GM21825 (cell line): Measurements from ENCODE around the gene MISP.
"Not testable (repeated sequence)": the region's sequence is repeated elsewhere in the genome, so short reads cannot be mapped to it uniquely, and the experiment has no call there.

Experiments used
- ATAC-seq: cut with Tn5 transposase; IDR thresholded peaks from one replicate; pipeline ENCODE4 v1.9.1; 2021; ENCODE audit warnings: mild to moderate bottlenecking, moderate library complexity; ENCODE audit not compliant: unreplicated experiment

Gene MISP, protein sequence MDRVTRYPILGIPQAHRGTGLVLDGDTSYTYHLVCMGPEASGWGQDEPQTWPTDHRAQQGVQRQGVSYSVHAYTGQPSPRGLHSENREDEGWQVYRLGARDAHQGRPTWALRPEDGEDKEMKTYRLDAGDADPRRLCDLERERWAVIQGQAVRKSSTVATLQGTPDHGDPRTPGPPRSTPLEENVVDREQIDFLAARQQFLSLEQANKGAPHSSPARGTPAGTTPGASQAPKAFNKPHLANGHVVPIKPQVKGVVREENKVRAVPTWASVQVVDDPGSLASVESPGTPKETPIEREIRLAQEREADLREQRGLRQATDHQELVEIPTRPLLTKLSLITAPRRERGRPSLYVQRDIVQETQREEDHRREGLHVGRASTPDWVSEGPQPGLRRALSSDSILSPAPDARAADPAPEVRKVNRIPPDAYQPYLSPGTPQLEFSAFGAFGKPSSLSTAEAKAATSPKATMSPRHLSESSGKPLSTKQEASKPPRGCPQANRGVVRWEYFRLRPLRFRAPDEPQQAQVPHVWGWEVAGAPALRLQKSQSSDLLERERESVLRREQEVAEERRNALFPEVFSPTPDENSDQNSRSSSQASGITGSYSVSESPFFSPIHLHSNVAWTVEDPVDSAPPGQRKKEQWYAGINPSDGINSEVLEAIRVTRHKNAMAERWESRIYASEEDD

GRCh38 chr19:750640-751423 lies at the start of gene MISP:
MISP (plus strand) TSS chr19:751112; CDS start chr19:756947, 5,835 bp downstream.
- ATAC-seq, result no peak

GRCh38 chr19:702847-703246 lies 48.1 kb upstream of the MISP start:
- ATAC-seq, result not testable (repeated sequence)

DNA sequence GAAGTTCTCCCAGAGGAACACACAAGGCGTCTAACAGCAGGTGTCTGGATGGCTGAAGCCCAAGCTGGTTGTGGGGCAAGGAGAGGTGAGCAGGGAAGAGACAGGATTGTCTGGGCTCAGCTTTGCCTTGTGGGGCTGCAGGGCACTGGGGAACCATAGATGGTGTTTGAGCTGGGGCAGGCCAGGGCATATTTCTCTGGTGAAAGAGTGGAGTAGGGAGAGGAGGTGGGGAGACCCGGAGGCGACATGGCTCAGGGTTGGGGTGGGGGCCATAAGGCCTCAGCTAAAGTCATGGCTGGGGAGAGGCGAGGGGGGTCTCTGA lies 47.6 kb upstream of the MISP start:
- no peak for ATAC-seq

- ATAC-seq, result no peak
Observed at GRCh38 chr19:703651-704446, 47.1 kb upstream of the MISP start.

- no peak for ATAC-seq
Observed at GRCh38 chr19:704447-704741, 46.5 kb upstream of the MISP start.

- no peak for ATAC-seq
Observed at GRCh38 chr19:708154-709143, 42.5 kb upstream of the MISP start, which contains the start of gene PALM. PALM (plus strand) TSS chr19:708935; CDS start chr19:709147, 212 bp downstream.

GRCh38 chr19:709196-709964 lies 41.5 kb upstream of the MISP start:
- no peak for ATAC-seq

DNA sequence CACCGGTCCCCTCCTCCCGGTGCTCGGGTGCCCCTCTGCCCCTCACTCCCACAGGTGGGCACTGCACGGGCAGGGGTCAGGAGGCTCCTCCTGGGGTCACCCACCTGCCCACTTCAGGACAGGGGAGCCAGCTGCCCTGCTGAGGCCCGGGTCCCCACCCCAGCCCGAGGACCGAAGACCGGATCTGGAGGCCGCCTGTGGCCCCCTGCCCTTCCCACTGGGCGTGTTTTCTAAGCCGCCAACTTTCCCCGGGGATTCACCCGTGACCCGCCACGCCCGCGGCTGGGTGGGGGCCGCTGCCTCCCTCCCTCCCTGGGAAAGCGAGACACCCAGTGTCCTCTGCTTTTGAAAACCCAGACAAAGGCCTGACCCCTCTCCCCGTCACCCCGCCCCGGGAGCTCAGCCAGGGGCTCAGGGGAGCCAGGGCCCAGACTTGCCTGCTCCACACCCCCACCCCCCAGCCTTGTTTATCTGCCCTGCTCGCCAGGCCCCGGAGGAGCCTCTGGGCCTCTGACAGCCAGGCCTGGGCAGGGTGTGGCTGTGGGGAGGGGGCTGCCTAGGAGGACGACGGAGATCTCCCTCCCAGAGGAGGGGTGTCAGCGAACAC lies 40.8 kb upstream of the MISP start:
- no peak for ATAC-seq

DNA sequence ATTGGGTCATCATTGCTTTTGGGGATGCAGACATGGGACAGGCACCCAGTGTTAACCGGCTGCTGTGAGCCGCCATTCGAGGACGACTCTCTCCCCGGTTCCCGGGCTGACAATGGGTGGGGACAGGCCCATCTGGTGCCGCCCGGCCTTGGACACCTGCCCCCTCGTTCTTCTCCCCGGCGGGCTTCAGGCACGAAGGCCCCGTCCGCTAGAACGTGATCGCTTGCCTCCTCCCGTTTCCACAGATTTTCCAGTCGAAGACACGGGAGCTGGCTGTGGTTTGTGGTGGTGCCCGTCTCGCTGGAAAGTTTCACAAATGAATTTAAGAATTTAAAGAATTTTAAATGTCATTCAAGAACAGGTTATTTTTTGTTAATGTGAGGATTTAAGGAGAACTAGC lies 40.1 kb upstream of the MISP start:
- no peak for ATAC-seq

DNA sequence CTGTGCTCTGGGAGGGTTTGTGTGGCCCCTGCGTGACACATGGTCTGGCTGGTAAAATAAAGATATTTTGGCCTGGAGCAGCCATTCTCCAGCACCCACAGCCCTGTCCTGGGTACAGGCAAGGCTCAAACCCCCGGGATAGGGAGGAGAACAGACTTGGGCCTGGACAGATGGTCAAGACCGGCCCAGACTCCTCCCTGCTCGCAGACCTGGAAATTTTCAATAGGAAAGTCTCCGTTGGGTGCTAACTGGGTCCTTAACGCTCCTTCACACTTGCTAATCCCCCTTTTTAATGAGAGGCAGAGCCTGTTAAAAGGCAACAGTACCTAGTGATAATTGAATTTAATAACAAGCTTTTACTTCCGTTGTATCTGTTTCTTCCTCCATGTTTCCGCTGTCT lies 39.7 kb upstream of the MISP start:
- no peak for ATAC-seq

DNA sequence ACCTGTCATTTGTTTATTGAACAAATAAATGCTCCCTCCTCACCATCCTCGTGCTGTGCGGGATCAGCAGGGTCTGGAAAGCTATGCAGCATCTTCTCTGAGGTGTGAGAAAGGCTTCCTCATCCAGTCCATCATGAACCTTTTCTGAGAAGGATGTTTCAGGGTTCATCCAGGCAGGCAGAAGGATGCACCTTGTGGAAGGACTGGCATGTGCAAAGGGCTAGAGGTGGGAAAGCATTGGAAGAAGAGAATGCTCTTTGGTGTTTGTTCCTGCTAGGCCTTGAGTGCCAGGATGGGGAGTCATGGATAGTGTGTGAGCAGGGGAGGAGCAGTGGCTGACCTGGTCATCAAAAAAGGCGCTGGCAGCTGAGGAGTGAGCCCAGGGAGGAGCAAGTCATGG lies 35.6 kb upstream of the MISP start:
- no peak for ATAC-seq

- no peak for ATAC-seq
Observed at GRCh38 chr19:718251-718951, 32.5 kb upstream of the MISP start.

DNA sequence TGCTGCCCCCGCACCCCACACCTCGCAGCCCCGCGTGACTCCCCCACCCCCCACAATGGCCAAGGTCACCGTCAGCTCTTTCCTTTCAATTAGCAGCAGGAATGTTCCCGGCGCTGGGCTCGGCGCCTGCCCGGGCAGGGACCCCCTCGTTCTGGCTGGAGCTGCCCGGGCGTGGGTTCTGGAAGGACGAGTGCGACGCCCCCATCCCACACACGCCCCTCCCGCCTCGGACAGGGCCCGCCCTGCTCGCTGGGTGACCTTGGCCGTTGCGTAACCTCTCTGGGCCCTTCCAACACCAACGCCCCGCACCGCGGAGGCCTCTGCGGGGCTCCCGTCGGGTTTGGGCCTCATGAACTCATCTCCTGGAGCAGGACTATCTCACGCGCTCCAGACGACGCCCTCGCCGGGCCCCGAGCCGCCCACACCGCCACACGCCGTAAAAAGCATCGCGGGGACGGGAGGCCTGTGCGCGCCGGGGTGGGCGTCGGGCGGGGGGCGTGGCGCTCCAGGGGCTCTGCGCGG lies 31.9 kb upstream of the MISP start:
- ATAC-seq, result no peak

- ATAC-seq, result no peak
Observed at GRCh38 chr19:719636-720344, 31.1 kb upstream of the MISP start.

DNA sequence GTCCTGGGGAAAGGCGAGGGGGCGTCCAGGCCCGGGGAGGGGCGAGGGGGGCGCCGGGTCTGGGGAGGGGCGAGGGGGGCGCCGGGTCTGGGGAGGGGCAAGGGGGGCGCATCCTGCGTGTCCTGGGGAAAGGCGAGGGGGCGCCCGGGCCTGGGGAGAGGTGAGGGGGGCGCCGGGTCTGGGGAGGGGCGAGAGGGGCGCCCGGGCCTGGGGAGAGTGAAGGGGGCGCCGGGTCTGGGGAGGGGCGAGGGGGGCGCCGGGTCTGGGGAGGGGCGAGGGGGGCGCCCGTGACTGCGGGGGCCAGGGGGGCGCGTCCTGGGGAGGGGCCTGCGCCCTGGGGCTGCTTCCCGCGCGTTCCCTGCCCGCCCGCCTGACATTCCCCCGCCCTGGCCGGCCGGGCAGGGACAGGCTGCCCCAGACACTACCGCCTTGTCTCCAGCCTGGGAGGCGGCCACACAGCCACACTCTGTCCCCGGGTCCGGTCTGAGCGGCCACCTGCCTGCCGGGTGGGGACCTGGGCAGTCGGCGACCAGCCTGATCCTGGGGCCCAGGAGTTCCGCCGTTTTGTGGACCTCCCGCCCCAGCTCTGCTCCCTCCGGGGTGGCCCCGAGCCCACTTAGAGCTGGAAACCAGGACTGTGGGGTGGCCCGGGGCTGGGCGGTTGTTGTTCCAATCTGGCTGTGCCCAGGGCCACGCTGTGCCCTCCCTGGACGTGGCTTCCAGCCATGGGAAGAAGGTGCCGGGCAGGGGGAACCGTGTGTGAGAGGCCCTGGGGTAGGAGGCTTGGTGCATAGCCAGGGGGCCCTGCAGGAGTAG lies 30.4 kb upstream of the MISP start:
- no peak for ATAC-seq

- ATAC-seq, result no peak
Observed at GRCh38 chr19:722553-723101, 28.3 kb upstream of the MISP start.
